WERI-Rb-1 (cell line): ENCODE data around the gene GSX1.

Source experiments
- DNase-seq: peaks from one replicate; pipeline ENCODE4 v3.0.0-alpha.2; 2020
- H3K27ac ChIP-seq: fragments of 250-450 bp; sonication (Bioruptor Pico); 2 replicates; pipeline ENCODE4 v1.5.1; 2020; ENCODE audit warnings: mild to moderate bottlenecking, moderate library complexity
- H3K27me3 ChIP-seq: fragments of 250-450 bp; sonication (Bioruptor Pico); 2 replicates; pipeline ENCODE4 v1.5.1; 2021; ENCODE audit warnings: mild to moderate bottlenecking, low read depth, moderate library complexity; ENCODE audit not compliant: insufficient read depth, severe bottlenecking
- H3K36me3 ChIP-seq: fragments of 250-450 bp; sonication (Bioruptor Pico); 2 replicates; pipeline ENCODE4 v1.5.1; 2020; ENCODE audit warnings: mild to moderate bottlenecking, moderate library complexity
- H3K4me3 ChIP-seq: 2 replicates; pipeline ENCODE4 v1.5.1; 2011; ENCODE audit warnings: low read depth, mild to moderate bottlenecking, control low read depth, low read length
- H3K9me3 ChIP-seq: fragments of 250-450 bp; sonication (Bioruptor Pico); 2 replicates; pipeline ENCODE4 v1.5.1; 2021; ENCODE audit warnings: mild to moderate bottlenecking, moderate library complexity; ENCODE audit not compliant: severe bottlenecking
- TF ChIP-seq, protein P1 (sequence below): IDR thresholded peaks from 2 replicates; pipeline ENCODE4 v1.5.1; 2011; ENCODE audit warnings: low read depth, mild to moderate bottlenecking, control low read depth, inconsistent platforms, low read length

GSX1 gene

DNA sequence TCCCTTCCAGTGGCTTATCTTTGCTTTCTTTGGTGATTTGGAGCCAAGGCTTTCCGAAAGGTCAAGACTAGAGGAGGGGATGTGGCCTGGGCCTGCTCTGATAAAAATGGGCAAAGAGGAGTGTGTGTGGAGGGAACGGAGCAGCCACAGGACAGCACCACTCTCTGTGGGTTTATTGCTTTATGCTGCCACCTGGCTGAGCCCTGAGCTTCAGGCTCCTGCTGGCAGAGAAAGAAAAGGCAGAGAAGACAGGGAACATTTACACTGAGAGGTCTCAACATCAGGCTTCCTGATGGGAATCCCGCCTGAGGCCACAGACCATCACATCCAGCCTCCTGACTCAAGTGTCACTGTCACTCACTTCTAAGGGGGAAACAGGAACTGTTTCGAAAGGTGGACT is 9.2 kb upstream of the GSX1 start:
- Histone ChIP-seq H3K27me3 (peaks cover 97% of the 10 kb centered on the region), H3K36me3 (no peaks in the 10 kb centered on the region), H3K9me3 (peaks cover 13% of the 10 kb centered on the region), H3K27ac (no peak overlapping the region), H3K4me3 (no peak overlapping the region)
- TF ChIP-seq, protein P1, sequence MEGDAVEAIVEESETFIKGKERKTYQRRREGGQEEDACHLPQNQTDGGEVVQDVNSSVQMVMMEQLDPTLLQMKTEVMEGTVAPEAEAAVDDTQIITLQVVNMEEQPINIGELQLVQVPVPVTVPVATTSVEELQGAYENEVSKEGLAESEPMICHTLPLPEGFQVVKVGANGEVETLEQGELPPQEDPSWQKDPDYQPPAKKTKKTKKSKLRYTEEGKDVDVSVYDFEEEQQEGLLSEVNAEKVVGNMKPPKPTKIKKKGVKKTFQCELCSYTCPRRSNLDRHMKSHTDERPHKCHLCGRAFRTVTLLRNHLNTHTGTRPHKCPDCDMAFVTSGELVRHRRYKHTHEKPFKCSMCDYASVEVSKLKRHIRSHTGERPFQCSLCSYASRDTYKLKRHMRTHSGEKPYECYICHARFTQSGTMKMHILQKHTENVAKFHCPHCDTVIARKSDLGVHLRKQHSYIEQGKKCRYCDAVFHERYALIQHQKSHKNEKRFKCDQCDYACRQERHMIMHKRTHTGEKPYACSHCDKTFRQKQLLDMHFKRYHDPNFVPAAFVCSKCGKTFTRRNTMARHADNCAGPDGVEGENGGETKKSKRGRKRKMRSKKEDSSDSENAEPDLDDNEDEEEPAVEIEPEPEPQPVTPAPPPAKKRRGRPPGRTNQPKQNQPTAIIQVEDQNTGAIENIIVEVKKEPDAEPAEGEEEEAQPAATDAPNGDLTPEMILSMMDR = peak; percentile 67
- DNase-seq = peak; percentile 44

DNA sequence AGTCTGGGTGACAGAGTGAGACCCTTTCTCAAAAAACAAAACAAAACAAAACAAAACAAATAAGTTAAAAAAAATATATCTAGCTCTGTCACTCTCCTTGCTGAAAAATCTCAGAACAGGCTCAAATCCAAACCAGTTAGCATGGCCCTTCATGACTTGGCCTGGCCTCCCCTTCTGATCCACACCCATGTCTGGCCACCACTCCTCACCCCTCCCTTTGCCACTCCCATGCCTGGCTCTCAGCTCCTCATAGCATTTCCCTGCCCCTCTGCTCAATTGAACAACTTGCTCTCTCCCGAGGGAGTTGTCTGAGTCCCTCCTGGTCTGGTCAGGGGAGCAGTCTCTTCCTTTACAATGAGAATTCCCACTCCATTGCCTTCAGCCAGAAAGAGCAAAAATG is 4.0 kb upstream of the GSX1 start:
- DNase-seq = no peak
- Histone ChIP-seq H3K27me3 (peaks cover 95% of the 10 kb centered on the region), H3K27ac (no peak overlapping the region), H3K9me3 (peaks cover 38% of the 10 kb centered on the region), H3K36me3 (no peaks in the 10 kb centered on the region), H3K4me3 (no peak overlapping the region)
- TF ChIP-seq, protein P1 = no peak

DNA sequence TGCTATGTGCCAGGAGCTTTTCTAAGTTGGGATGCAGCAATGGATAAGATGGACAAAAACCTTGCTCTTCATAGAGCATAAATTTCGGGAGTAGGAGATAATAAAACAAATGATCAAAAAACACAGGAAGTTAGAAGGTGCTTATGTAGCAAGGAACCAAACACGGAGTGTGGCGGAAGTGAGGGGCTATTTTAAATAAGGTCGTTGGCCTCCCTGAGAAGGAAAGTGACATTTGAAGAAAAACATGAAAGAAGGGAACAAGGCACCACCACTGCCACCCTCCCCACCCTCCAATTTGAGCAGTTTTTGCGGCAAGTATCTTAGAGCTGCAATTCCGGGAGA is 3.2 kb upstream of the GSX1 start:
- TF ChIP-seq, protein P1 = no peak
- Histone ChIP-seq H3K27me3 (peaks cover 95% of the 10 kb centered on the region), H3K36me3 (no peaks in the 10 kb centered on the region), H3K4me3 (no peak overlapping the region), H3K9me3 (peaks cover 46% of the 10 kb centered on the region), H3K27ac (no peak overlapping the region)
- DNase-seq = no peak

- Histone ChIP-seq H3K27me3 (peaks cover 95% of the 10 kb centered on the region), H3K36me3 (no peaks in the 10 kb centered on the region), H3K4me3 (no peak overlapping the region), H3K27ac (no peak overlapping the region), H3K9me3 (peaks cover 49% of the 10 kb centered on the region)
- TF ChIP-seq, protein P1 = no peak
- DNase-seq = no peak
Observed at GRCh38 chr13:27789495-27790303, 2.6 kb upstream of the GSX1 start.

DNA sequence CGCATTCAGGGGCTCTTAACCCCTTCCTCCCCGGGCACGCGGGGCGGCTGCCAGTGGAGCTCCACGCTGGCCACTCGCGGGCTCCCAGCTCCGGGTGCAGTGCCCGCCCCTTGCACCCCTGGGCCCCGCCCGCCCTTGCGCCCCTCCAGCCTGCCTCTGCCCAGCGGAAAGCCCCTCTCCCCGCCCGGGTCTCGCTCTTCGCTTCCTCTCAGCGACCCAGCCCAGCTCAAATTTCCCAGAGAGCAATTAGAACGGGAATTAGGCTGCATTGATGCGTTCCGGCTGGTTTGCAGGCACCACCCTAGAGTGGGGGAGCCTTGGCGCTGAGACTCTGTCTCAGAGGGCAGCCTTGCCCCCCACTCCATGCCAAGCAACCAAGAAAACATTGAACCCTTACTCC is 1.8 kb upstream of the GSX1 start:
- no peak for DNase-seq
- H3K27ac ChIP-seq = no peak overlapping the region
- H3K27me3 ChIP-seq = peaks cover 95% of the 10 kb centered on the region
- peaks cover 53% of the 10 kb centered on the region for H3K9me3 ChIP-seq
- TF ChIP-seq, protein P1 = no peak
- H3K4me3 ChIP-seq = no peak overlapping the region
- no peaks in the 10 kb centered on the region for H3K36me3 ChIP-seq
